ENCODE data around the gene B3GNT3.

The B3GNT3 gene

GRCh38 chr19:17835182-17836006 is 40.5 kb downstream of the B3GNT3 start:
- no peak for DNase-seq

- DNase-seq, result no peak
Observed at GRCh38 chr19:17836530-17836929, 41.6 kb downstream of the B3GNT3 start.

DNA sequence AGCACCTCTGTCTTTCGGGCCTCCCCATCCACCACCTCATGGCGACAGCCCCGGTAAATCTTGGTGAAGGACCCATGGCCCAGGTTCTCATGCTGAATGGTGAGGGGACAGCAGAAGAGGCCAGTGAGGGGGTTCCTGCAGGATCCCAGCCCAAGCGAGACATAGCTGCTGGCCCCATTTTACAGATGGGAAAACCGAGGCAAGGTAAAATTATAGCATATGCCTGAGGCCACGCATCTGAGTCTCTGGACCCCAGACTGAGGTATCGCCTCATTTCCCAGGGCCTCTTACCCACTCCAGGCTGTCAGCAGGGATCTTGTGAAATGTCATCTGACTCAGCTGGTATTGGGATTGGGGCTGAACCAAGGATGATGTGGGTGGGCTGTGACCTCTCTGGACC is 43.0 kb downstream of the B3GNT3 start:
- DNase-seq, result no peak

DNA sequence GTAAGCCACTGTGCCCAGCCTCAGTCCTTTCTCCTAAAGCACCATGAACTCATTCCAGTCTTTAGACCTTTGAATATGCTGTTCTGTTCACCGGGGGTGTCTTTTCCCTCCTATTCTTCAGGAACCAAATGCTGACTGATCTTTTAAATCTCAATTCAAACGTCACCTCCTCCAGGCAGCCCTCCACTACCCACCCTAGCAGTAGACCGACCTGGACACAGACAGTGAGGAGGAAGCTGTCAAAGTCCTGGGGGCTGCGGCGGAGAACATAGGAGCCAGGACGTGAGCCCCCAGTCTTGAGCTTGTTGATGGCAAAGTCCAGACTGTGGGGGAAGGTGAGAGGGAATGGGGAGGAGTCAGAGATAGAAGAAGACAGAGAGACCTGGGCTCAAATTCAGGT is 45.1 kb downstream of the B3GNT3 start:
- DNase-seq, result no peak

GRCh38 chr19:17841371-17841809 is 46.5 kb downstream of the B3GNT3 start:
- DNase-seq, result no peak

- peak; percentile 82 for DNase-seq
Observed at GRCh38 chr19:17841810-17842662, 47.1 kb downstream of the B3GNT3 start.

DNA sequence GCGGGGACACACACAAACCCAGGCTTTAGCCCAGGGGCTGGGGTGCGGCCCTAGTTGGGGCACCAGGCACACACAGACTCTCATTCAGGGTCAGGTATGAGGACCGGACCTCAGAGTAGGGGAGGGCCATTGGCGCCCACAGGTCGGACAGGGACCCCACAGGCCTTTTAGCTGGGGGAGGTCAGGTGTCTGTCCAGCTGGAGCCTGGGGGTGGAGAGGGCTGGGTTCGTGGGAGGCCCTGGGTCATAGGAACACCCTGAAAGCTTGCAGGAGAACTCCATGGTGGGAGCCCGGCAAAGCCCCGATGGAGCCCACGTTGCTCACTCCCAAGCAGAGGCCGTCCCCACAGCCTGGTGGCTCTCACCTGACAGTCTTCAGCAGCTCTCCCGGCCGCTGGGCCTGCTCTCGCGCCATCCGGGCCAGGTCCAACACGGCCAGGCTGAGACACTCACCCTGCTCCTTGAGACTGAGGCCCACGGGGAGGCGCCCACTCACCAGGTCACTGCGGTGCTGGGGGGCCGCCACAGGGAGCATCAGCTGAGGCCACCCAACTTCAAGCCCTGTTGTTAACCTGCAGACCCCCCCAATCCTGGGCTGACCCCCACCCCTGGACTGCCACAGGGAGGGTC is 47.8 kb downstream of the B3GNT3 start:
- no peak for DNase-seq

- no peak for DNase-seq
Observed at GRCh38 chr19:17843292-17843827, 48.4 kb downstream of the B3GNT3 start.

GRCh38 chr19:17843908-17844490 is 49.1 kb downstream of the B3GNT3 start:
- DNase-seq, result no peak

DNA sequence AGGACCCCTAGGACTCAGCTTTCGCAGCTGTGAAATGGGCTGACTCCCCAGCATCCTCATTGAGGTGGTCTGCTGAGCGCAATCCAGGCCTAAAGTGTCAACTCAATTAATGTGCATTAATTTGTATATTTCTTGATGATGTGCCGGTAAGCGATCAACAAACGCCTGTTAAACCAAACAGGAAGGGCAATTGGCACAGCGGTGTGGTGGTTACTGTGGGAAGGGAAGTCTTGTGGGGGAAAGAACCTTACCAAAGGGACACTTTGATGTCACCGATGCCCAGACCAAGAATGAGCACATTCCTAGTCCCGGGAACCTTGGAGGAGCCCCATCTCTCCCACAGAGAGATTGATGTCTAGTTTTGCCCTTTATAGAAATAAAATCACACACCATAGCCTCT is 51.2 kb downstream of the B3GNT3 start:
- DNase-seq, result no peak

- DNase-seq, result peak; percentile 80
Observed at GRCh38 chr19:17847538-17848366, 52.8 kb downstream of the B3GNT3 start, which contains the start of gene JAK3. Gene JAK3 (minus strand): TSS chr19:17847982. CDS start chr19:17844417, 3,565 bp downstream.

- DNase-seq, result no peak
Observed at GRCh38 chr19:17848595-17849292, 53.8 kb downstream of the B3GNT3 start.

- no peak for DNase-seq
Observed at GRCh38 chr19:17854061-17854460, 59.1 kb downstream of the B3GNT3 start.

- peak; percentile 53 for DNase-seq
Observed at GRCh38 chr19:17855280-17856152, 60.6 kb downstream of the B3GNT3 start.

DNA sequence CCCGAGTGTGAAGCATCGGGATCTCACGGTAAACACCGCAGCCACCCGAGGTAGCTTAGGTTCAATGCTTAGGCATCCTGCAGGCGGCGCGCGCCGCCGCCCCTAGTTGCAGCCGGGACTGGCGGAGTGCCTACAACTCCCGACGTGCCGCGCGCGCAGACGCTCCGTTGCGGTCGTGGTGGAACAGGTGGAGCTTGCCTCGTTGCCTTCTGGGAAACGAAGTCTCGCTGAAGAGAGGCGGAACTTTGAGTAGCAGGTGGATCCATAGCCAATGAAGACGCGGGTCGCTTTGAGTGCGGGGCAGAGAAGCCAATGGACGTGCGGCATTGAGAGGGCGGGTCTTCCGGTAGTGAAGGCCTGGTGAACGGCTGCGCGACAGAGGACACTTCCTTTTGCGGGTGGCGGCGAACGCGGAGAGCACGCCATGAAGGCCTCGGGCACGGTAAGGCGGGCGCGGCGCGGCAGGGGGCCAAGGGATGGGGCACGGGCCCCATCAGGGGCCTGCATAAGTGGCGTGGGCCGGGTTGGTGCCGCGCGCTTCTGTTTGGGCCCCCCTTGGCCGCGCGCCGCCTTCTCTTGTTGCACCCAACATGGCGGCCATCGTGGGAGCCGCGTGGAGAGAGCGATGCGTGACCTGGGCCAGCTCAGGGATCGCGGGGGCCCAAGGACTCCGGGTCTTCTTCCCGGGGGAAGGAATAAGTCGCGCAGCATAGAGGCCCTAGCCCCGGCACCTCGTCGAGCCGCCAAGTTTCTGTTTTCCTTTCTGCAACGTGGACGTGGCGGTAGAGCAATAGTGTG is 64.8 kb downstream of the B3GNT3 start, which contains the start of gene RPL18A:
RPL18A (plus strand) TSS at position 378 of the 798 bp plus-strand sequence; CDS start at position 425, 47 bp downstream.
- peak; percentile 100 for DNase-seq

DNA sequence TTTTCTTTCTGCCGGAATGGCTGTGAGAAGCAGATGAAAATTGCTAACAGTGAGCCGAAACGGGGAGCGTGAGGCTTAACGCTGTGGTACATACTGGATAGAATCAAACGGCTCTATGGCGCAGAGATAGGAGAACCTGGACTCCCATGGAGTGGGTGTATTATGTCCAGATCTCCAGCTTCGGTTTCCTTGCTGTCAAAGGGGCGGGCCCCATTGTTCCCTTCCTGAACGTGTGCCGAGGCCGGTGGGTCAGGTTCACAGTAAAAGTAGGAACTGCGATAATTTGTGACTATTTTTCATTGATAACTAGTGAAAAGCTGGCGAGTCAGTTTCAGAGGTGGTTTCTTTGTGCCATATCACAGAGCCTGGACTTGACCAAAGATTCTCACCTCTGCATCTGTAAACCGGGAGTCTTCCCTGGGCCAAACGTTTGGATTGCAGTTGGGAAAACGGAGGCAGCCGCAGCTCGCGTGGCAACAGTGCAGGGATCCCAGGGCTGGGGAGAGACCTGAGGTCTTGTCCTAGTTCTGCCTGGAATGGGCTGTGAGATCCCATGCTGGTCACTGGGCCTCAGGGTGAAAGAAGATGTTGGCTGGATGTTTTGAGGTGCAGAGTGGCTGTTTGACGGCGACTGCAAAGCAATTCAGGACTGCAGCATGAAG is 65.5 kb downstream of the B3GNT3 start:
- DNase-seq, result no peak

- DNase-seq, result no peak
Observed at GRCh38 chr19:17860993-17861360, 66.0 kb downstream of the B3GNT3 start.
